ENCODE results near the gene IGIP.

Gene IGIP

GRCh38 chr5:140136624-140137023, 10.9 kb downstream of the IGIP start:
- H3K9me3 ChIP-seq (ENCODE audit: insufficient read depth, low read depth, low read length) = no peaks in the 10 kb centered on the region
- peaks cover 28% of the 10 kb centered on the region for H3K4me1 ChIP-seq (ENCODE audit: insufficient read depth, low read length, poor library complexity, severe bottlenecking)
- H3K9ac ChIP-seq (ENCODE audit: low read depth, low read length, poor library complexity, severe bottlenecking) = no peak overlapping the region
- H2AFZ ChIP-seq (ENCODE audit: low read length) = no peak overlapping the region
- no peaks in the 10 kb centered on the region for H4K20me1 ChIP-seq (ENCODE audit: insufficient read depth, low read length, poor library complexity, severe bottlenecking)
- no peaks in the 10 kb centered on the region for H3K9me2 ChIP-seq (replicated peaks; ENCODE audit: low read depth, low read length)
- no peak overlapping the region for H3K4me2 ChIP-seq (ENCODE audit: low read depth, low read length, poor library complexity, severe bottlenecking)
- H3K27me3 ChIP-seq (ENCODE audit: insufficient read depth, low read length, poor library complexity, severe bottlenecking) = no peaks in the 10 kb centered on the region
- no peaks in the 10 kb centered on the region for H3K36me3 ChIP-seq (ENCODE audit: insufficient read depth, low read length)
- TF ChIP-seq CTCF (conservative IDR thresholded peaks at IDR 0.05; ENCODE audit: low read length) (no peak), EZH2phosphoT487 (IDR thresholded peaks at IDR 0.05; ENCODE audit: borderline replicate concordance) (no peak)
- no peak overlapping the region for H3K4me3 ChIP-seq (ENCODE audit: low read length, poor library complexity, severe bottlenecking)
- H3K79me2 ChIP-seq (ENCODE audit: insufficient read depth, low read length) = no peaks in the 10 kb centered on the region
- no peaks in the 10 kb centered on the region for H3F3A ChIP-seq (ENCODE audit: low read depth)

GRCh38 chr5:140140435-140140834, 14.7 kb downstream of the IGIP start:
- H3K9ac ChIP-seq (ENCODE audit: low read depth, low read length, poor library complexity, severe bottlenecking) = no peak overlapping the region
- no peak overlapping the region for H3K4me2 ChIP-seq (ENCODE audit: low read depth, low read length, poor library complexity, severe bottlenecking)
- H3K4me1 ChIP-seq (ENCODE audit: insufficient read depth, low read length, poor library complexity, severe bottlenecking) = no peaks in the 10 kb centered on the region
- H3K36me3 ChIP-seq (ENCODE audit: insufficient read depth, low read length) = no peaks in the 10 kb centered on the region
- H4K20me1 ChIP-seq (ENCODE audit: insufficient read depth, low read length, poor library complexity, severe bottlenecking) = no peaks in the 10 kb centered on the region
- H3K27me3 ChIP-seq (ENCODE audit: insufficient read depth, low read length, poor library complexity, severe bottlenecking) = no peaks in the 10 kb centered on the region
- H3K79me2 ChIP-seq (ENCODE audit: insufficient read depth, low read length) = no peaks in the 10 kb centered on the region
- no peaks in the 10 kb centered on the region for H3K9me2 ChIP-seq (replicated peaks; ENCODE audit: low read depth, low read length)
- TF ChIP-seq CTCF (conservative IDR thresholded peaks at IDR 0.05; ENCODE audit: low read length) = no peak
- TF ChIP-seq EZH2phosphoT487 (IDR thresholded peaks at IDR 0.05; ENCODE audit: borderline replicate concordance) = no peak
- H3F3A ChIP-seq (ENCODE audit: low read depth) = no peaks in the 10 kb centered on the region
- H3K4me3 ChIP-seq (ENCODE audit: low read length, poor library complexity, severe bottlenecking) = no peak overlapping the region
- no peaks in the 10 kb centered on the region for H3K9me3 ChIP-seq (ENCODE audit: insufficient read depth, low read depth, low read length)
- H2AFZ ChIP-seq (ENCODE audit: low read length) = no peak overlapping the region

- no peaks in the 10 kb centered on the region for H3K27me3 ChIP-seq (ENCODE audit: insufficient read depth, low read length, poor library complexity, severe bottlenecking)
- H3K9me3 ChIP-seq (ENCODE audit: insufficient read depth, low read depth, low read length) = no peaks in the 10 kb centered on the region
- H3K9me2 ChIP-seq (replicated peaks; ENCODE audit: low read depth, low read length) = no peaks in the 10 kb centered on the region
- H3K9ac ChIP-seq (ENCODE audit: low read depth, low read length, poor library complexity, severe bottlenecking) = no peak overlapping the region
- H3K36me3 ChIP-seq (ENCODE audit: insufficient read depth, low read length) = no peaks in the 10 kb centered on the region
- no peak overlapping the region for H3K4me2 ChIP-seq (ENCODE audit: low read depth, low read length, poor library complexity, severe bottlenecking)
- no peak for TF ChIP-seq CTCF (conservative IDR thresholded peaks at IDR 0.05; ENCODE audit: low read length)
- TF ChIP-seq EZH2phosphoT487 (IDR thresholded peaks at IDR 0.05; ENCODE audit: borderline replicate concordance) = no peak
- no peak overlapping the region for H2AFZ ChIP-seq (ENCODE audit: low read length)
- no peaks in the 10 kb centered on the region for H3K4me1 ChIP-seq (ENCODE audit: insufficient read depth, low read length, poor library complexity, severe bottlenecking)
- H3K79me2 ChIP-seq (ENCODE audit: insufficient read depth, low read length) = no peaks in the 10 kb centered on the region
- no peak overlapping the region for H3K4me3 ChIP-seq (ENCODE audit: low read length, poor library complexity, severe bottlenecking)
- no peaks in the 10 kb centered on the region for H4K20me1 ChIP-seq (ENCODE audit: insufficient read depth, low read length, poor library complexity, severe bottlenecking)
- H3F3A ChIP-seq (ENCODE audit: low read depth) = no peaks in the 10 kb centered on the region
Measured at GRCh38 chr5:140141241-140141640, 15.5 kb downstream of the IGIP start.

All from Loucy (cell line).